Activated CD8-positive, alpha-beta memory T cell treated with anti-CD3 and anti-CD28 coated beads, Interleukin-2, amount 50 U/mL, for 4 hours (primary cell): ENCODE measurements around the gene NLRP6.
A peak's percentile ranks its signal among the peaks of the same experiment; 100 is the strongest.

Experiments
- DNase-seq: peaks from one replicate; pipeline ENCODE4 v3.0.0-alpha.2; 2020

Gene NLRP6

GRCh38 chr11:282630-283360 is 4.6 kb downstream of the NLRP6 start:
- no peak for DNase-seq

DNA sequence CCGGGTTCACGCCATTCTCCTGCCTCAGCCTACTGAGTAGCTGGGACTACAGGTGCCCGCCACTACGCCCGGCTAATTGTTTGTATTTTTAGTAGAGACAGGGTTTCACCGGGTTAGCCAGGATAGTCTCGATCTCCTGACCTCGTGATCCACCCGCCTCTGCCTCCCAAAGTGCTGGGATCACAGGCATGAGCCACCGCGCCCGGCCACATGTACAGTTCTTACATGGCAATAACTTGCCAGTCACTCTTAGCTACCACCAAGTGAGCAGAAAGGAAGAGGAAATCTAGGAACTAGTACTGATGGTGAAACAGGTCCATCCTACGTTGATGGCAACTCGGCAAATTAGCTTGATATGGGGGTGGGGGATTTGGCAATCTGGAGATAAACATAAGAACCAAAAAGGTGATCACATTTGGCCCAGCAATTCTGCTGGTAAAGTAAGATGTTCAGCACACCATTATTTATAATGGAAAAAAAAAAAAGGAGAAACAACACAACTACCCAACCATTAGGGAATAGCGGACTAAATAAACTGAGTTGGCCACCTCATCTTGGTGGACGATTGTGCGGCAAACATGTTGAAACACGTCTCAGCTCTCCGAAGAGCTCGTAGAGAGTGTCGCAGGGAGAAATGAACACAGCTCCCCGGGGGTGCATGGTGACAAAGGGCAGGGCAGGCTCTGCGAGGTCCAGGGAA is 5.3 kb downstream of the NLRP6 start:
- no peak for DNase-seq

GRCh38 chr11:284105-285020 is 6.2 kb downstream of the NLRP6 start:
- no peak for DNase-seq

DNA sequence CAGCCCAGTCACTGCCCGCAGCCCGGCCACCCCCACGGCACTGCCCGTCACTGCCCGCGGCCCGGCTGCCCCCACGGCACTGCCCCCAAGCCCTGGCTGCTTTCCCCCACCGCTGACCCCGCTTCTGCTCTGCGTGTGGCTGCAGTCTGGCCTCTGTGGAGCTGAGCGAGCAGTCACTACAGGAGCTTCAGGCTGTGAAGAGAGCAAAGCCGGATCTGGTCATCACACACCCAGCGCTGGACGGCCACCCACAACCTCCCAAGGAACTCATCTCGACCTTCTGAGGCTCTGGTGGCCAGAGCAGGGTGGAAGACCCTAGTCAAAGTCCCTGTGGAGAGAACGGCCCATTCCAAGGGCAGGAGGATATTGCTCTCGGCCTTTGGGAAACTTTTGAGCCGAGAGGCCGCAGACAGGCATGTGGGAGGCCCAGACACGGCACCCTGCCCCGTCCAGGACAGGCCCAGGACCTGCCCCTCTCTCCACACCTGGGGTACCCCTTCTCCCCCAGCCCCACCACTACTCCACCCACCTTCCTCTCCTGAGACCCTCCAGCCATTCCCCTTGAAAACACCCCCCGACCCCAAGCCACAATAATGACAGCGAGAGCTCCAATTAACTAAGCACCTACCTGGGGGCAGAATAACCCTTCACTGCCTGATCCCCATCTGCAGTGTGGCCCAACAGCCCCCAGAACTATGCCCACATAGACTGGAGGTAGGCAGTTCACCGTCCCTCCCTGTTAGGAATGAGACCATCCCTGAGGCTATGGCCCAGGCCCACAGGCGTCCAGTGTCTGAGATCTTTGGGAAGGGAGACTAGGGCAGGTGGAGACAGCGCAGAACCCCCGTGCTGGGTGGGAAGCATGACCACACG is 7.0 kb downstream of the NLRP6 start:
- DNase-seq: peak; percentile 13

GRCh38 chr11:285894-286220 is 7.7 kb downstream of the NLRP6 start:
- peak; percentile 13 for DNase-seq

DNA sequence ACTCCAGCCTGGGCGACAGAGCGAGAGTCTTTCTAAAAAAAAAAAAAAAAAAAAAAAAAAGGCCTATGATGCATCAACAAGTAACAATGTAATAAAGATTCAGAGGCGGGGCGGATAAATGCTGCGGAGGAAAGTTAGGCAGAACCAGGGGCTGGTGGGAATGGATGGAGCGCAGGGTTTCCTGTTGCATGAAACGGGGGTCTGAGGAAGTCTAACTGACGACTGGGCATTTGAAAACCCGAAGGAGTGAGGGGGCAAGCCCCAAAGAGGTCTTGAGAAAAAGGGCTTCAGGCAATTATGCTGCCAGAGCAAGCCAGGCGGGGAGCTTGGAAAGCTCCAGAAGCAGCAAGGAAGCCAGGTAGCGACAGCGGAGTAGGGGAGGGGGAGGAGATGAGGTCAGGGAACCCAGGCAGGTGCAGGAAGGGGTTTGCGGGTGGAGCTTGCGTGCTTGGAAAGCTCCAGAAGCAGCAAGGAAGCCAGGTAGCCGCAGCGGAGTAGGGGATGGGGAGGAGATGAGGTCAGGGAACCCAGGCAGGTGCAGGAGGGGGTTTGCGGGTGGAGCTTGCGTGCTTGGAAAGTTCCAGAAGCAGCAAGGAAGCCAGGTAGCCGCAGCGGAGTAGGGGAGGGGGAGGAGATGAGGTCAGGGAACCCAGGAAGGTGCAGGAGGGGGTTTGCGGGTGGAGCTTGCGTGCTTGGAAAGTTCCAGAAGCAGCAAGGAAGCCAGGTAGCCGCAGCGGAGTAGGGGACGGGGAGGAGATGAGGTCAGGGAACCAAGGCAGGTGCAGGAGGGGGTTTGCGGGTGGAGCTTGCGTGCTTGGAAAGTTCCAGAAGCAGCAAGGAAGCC is 9.0 kb downstream of the NLRP6 start:
- DNase-seq: peak; percentile 51

GRCh38 chr11:287821-288477 is 9.7 kb downstream of the NLRP6 start:
- DNase-seq: peak; percentile 62

GRCh38 chr11:288478-289397 is 10.5 kb downstream of the NLRP6 start, which contains the start of gene PGGHG:
PGGHG (plus strand) TSS chr11:289126; CDS start chr11:289817, 691 bp downstream.
- peak; percentile 67 for DNase-seq

DNA sequence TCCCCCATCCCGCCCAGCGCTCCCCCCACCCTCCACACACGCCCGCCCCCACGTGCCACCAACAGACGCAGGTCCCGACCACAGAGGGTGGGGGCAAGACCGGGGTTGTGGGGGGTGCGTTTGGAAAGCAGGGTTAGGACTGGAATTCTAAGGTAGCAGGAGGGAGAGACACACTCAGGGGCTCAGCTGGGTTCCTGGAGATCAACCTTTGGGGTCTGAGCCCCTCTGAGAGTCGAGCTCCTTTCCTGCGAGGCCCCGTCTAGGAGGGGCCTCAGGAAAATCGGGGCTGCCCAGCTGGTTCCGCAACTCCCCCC is 11.1 kb downstream of the NLRP6 start:
- peak; percentile 56 for DNase-seq

GRCh38 chr11:289712-290620 is 11.8 kb downstream of the NLRP6 start:
- peak; percentile 24 for DNase-seq

GRCh38 chr11:290621-291231 is 12.5 kb downstream of the NLRP6 start:
- DNase-seq: peak; percentile 14

DNA sequence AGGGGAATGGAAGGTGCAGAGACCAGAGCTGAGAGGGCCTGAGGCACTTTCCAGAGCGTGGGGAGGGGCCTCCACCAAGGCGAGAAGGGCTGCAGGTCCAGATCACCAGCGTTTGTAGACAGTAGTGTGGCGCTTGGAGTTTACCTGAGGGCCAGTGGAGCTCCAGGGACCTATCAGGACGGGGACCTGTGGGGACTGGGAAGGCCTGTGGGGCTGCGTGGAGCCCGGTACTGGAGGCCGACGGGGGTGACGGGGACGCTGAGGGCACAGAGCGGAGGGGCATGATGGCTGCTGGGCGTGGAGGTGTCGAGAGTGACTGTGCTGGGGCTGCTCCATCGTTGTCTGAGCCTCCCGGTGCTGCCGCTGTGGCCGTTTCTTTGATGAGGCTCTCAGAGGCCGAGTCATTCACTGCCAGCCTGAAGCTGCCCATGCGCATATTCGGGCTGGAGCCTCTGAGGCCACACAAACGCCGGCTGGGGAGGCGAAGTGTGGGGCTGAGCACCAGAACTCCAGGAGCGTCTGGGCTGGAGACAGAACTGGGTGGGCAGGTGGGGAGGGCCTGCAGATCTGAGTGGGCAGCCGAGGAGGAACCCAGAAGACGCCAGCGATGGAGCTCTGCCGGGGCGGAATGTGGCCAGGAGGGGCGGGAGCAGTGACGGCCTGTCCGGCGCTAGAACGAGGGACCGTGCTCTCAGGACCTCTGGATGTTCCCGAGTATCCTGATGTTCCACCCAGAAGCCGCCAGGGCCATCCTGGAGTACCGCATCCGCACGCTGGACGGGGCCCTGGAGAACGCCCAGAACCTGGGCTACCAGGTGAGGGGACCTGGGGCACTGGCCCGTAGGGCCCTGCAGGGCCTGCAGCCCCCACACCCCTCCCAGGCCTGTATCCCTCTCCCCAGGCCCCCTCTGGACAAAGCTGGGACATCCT is 13.3 kb downstream of the NLRP6 start:
- peak; percentile 17 for DNase-seq

GRCh38 chr11:292211-293121 is 14.3 kb downstream of the NLRP6 start:
- peak; percentile 15 for DNase-seq

DNA sequence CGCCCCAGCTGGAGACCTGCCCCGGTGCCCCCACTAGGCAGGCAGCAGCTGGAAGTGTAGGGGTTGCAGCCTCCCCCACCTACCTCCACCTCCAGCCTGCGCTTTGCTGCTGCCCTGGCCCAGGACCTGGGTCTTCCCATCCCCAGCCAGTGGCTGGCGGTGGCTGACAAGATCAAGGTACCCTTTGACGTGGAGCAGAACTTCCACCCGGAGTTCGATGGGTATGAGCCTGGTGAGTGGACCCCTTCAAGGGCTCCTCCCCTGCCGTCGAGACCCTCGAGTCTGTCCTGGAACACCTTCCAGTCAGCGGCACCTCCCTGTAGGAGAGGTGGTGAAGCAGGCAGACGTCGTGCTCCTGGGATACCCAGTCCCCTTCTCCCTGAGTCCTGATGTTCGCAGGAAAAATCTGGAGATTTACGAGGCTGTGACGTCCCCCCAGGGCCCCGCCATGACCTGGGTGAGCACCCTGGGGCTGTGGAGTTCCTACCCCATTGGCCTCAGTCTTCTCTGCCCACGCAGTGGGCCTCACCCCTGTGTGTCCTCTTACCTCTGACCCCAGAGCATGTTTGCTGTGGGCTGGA is 15.2 kb downstream of the NLRP6 start:
- peak; percentile 20 for DNase-seq

GRCh38 chr11:293852-294661 is 15.8 kb downstream of the NLRP6 start:
- peak; percentile 12 for DNase-seq
